ENCODE measurements around the gene AGAP3.

Gene AGAP3

DNA sequence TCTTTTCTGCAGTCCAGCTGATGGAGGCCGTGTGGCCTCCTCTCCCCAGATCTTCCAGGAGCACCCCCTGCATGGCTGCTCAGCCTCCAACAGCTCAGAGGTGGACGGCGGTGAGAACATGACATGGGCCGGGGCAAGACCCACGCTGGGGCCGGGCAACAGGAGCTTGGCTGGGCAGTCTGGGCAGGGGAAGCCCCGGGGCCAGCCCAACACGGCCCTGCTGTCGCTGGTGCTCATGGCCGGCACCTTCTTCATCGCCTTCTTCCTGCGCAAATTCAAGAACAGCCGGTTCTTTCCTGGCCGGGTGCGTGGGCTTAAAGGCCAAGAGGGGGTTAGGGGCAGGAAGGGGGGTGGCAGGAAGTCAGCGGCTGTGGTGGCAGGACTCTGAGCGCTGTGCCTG is 12.3 kb upstream of the AGAP3 start:
- DNase-seq (ENCODE audit: extremely low read depth in 1 of 2, low read depth in 1 of 2), result no peak

DNA sequence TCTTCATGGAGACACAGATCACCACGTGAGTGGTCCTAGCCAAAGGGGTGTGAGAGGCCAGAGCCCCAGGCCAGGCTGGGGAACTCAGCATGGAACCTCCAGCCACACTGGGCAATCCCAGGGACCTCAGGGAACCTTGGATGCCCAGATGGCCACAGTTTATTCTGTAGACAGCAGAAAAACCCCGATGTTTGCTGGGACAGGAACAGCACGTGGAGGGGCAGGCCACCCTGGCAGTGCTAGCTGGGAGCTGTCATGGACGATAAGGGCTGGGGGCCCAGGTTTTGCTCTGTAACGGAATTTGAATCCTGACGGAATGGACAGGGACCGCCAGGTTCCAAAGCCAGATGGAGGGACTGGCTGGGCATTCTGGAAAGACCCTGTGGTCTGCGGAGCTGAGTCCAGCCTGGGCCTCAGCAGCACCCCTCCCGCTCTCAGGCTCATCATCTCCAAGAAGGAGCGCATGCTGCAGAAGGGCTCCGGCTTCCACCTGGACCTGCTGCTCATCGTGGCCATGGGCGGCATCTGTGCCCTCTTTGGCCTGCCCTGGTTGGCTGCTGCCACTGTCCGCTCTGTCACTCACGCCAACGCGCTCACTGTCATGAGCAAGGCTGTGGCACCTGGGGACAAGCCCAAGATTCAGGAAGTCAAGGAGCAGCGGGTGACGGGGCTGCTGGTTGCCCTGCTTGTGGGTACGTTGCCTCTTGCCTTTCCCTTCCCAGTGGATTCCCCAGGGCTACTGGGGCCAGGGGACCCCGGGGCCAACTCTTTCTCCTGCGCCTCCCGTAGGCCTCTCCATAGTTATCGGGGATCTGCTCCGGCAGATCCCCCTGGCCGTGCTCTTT is 11.2 kb upstream of the AGAP3 start:
- DNase-seq (ENCODE audit: extremely low read depth in 1 of 2, low read depth in 1 of 2), result no peak

DNA sequence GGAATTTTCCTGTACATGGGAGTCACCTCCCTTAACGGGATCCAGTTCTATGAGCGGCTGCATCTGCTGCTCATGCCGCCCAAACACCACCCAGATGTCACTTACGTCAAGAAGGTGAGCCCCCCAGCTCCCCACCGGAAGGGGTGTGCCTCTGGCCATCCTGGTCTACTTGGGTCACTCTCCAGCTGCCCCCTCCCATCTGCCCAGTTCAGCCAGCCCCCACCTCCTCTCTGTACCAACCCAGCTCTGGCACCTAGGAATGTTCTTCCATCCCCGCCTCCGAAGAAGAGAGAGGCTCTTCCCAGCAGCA is 10.7 kb upstream of the AGAP3 start:
- DNase-seq (ENCODE audit: extremely low read depth in 1 of 2, low read depth in 1 of 2), result no peak

DNA sequence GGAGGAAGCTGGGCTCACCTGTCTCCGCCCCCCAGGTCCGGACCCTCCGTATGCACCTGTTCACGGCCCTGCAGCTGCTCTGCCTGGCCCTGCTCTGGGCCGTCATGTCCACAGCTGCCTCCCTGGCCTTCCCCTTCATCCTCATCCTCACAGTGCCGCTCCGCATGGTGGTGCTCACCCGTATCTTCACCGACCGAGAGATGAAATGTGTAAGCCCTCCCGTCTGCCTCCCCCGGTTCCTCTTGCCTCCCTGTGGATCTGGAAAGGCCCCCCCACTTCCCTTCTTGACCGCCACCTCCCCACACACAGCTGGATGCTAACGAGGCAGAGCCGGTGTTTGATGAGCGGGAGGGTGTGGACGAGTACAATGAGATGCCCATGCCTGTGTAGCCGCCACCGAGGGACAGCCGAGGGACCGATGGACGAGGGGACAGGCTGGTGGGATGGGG is 10.3 kb upstream of the AGAP3 start:
- no peak for DNase-seq (ENCODE audit: extremely low read depth in 1 of 2, low read depth in 1 of 2)

DNA sequence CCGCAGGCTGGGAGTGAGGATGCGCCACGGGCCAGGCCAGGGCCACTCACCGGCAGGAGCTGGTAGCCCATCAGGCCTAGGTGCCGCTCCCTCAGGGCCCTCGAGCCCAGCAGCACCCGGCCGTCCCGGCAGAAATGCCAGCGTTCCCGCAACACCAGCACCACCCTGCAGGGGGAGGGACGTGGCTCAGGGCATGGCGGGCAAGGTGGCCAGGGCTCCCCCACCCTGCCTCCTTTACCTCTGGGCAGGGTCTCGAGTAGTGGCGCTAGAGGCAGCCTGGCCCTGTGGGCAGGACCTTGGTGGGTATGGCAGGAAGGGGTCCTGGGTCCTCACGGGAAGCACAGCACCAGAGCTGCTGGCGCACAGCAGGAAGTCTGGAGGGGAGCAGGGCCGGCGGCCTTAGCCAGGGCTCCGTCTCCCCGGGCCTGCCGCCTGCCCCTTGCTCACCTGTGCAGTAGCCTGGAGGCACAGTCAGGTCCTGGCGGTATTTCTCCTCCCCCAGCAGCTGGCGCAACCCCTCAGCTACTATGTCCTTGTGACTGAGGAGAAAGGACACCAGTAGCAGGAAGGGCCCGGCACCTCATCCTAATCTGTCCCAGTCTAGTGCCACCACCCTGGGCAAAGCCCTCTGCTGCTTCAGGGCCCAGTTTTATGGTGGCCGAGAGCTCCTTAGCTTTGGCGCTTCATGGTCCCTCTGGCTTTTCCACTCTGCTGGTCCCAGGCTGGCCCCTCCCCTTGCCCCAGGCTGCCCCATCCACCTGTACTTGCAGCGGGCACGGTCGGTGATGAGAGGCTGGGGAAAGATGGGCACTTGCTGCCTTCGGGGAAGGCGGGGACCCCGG is 9.2 kb upstream of the AGAP3 start:
- no peak for DNase-seq (ENCODE audit: extremely low read depth in 1 of 2, low read depth in 1 of 2)

DNA sequence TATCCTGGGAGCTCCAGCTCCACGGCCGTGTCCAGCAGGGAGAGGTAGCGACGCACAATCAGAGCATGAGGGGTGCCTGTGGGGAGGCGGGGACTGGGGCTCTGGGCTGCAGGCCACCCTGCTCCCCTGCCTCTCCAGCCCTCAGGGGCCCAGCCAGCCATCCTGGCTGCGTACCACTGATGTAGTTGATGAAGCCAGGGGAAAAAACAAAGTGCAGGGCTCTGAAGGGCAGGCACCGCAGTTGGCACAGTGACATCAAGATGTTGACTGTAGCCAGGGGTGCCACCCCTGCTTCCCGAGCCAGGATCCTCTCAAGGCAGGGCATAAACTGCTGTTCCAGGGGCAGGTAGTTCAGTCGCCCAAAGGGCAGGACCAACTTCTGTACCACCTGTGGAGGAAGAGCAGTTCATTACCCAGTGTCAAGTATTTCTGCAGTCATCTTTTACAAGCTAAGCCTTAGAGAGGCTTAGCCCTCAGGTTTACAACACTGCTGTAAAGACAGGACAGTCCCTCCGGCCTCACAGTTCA is 8.5 kb upstream of the AGAP3 start:
- DNase-seq (ENCODE audit: extremely low read depth in 1 of 2, low read depth in 1 of 2), result no peak

DNA sequence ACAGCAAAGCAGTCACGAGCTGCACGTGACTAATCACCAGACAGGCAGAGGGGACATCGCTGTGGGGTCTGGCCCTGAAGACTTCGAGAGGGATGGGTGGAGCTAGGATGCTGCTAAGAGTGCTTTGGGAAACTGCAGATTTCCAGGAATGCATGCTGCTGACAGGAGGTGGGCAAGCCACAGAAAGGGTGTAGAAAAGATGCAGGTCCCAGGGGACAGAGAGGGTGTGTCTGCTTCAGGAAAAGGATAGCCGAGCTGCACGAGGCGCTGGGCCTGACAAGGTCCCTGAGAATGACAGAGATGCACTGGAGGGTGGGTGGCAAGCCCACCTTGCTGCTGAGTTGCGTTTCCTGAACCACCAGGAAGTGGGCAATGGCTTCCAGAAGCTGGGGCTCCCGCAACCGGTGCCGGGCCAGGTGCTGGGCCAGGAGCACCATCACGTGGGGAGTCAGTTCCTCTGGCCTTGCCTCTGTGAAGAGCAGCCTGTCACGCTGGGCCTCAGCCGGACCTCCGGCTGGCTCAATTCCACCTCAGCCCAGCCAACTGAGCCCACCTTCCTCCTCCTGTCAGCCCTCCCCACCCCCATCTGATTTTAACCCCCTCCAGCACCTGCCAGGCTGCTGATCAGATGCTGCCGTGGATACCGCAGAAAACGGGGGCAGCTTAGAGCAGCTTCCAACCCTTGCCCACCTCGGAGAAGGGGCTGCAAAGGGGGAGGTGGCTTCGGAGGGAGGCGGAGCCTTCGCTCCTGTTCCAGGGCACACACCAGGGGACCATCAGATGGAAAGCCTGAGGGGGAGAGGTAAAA is 7.8 kb upstream of the AGAP3 start:
- no peak for DNase-seq (ENCODE audit: extremely low read depth in 1 of 2, low read depth in 1 of 2)

DNA sequence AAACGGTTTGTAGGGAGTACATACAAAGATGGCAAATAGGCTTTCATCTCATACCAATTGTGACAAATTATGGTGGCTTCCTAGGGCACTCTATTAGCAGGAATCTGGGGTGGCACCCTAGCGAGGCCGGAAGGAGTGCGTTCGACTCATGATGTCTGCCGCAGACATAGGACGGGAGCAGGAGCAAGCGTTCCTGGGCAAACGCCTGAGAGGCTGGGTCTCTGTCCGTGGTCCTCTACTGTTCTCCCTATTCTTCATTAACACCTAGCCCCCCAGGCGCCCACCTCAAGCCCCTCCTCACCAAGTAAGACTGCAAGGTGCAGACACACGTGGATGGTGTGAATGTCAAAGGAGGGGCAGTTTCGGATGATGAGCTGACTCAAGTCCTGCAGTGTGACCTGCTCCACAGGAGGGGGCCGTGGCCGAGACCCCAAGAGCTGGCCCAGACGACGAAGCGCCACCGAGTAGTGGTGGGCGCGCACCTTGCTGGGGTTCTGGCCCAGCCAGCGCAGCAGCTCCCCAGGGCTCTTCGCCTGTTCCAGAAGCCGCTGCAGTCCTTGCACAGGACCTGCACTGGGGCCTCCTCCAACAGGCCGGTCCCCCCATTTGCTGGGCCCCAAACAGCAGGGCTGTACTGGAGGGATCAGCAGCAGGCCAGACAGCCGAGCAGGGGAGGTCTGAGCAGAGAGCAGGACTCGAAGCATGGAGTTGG is 6.9 kb upstream of the AGAP3 start:
- no peak for DNase-seq (ENCODE audit: extremely low read depth in 1 of 2, low read depth in 1 of 2)

DNA sequence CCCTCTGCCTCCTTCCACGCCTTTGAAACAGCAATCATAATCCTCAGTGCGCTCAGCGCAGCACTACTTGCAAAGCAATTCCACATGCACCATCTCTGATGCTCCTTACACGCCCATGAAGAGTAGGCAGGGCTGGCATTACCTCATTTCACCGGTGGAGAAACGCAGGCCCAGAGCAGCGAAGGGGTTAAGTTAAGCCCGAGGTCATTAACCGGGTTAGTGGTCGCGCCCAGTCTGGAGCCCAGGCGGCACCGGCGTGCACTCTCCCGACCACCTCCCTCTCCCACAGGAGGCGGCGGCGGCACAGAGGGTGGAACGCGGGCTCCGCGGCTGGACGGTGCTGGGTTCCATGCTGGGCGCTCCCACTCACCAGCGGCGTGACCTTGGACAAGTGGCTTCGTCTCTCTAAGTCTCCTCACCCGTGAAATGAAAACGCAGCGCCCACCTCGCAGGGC is 6.2 kb upstream of the AGAP3 start:
- no peak for DNase-seq (ENCODE audit: extremely low read depth in 1 of 2, low read depth in 1 of 2)

DNA sequence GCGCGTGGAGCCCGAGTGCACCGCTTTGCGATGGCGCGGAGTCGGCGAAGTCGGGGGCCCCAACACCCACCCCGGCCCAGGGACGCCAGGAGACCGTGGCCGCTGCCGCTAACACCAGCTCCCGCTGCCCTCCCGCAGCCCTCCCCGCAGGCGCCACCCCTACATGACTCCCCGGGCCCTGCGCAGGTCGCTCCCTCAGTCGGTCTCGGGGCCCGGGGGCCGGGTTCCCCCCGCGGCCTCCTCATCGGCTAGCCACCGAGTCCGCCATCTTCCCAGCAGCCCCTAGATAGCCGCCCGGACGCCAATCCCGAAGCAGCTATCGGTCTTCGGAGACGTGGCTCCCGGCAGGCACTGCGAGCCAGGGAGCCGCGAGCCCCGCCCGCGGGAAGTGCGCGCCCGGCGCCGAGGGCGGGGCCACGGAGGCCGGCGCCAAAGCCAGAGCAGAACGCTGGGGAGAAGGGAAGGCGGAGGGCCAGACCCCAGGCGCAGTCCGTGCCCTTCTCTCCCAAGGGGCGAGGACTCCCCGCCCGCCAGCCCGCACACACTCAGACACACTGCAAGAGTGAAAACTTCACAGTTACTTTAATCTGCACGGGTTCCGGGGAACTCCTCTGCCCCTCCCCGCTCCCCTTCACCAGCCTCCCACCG is 5.6 kb upstream of the AGAP3 start, which contains the start of gene FASTK:
TSS of gene FASTK (minus strand) at position 288 of the 648 bp plus-strand sequence. CDS start at position 245, 43 bp downstream.
- DNase-seq (ENCODE audit: extremely low read depth in 1 of 2, low read depth in 1 of 2), result peak; percentile 80 to 83

DNA sequence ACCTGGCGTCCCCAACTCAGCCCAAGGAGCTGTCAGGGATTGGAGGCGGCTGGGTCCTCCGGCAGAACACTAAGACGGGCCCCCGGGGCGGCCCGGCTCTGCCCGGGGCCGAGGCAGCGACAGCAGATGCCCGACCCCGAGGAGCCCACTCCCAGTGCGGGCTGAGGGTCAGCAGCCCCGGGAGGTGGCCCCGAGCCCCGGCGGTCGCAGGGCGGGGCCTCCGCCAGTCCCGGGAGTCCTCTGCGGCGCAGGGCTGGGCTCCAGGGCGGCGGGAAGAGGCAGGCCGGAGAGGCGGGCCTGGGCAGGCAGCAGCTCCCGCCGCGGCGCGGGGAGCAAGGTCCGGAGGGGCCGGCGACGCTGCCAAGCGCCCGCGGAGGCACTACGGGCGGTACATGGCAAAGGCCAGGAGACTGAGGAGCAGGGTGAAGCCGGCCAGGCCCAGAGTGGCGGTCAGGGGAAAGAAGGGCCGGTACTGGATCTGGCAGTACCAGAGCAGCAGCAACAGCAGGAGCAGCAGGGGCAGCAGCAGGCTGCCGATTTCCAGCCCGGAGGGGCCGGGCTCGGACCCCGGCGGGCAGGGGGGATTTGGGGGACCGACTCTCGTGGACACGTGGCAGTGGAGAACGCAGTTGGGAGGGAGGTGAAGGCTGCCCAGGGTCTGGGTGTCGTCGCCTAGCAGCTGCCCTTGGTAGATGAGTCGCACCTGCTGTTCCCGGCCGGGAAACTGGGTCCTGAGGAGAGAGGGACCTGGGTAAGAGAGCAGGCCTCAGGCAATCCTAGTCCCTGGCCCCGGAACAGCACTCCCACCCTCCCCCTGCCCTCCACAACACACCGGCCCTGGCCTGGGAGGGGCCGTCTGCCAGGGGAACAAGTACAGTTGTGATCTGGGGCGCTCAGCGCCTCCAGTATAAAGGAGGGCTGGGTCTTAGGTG is 4.8 kb upstream of the AGAP3 start:
- no peak for DNase-seq (ENCODE audit: extremely low read depth in 1 of 2, low read depth in 1 of 2)

DNA sequence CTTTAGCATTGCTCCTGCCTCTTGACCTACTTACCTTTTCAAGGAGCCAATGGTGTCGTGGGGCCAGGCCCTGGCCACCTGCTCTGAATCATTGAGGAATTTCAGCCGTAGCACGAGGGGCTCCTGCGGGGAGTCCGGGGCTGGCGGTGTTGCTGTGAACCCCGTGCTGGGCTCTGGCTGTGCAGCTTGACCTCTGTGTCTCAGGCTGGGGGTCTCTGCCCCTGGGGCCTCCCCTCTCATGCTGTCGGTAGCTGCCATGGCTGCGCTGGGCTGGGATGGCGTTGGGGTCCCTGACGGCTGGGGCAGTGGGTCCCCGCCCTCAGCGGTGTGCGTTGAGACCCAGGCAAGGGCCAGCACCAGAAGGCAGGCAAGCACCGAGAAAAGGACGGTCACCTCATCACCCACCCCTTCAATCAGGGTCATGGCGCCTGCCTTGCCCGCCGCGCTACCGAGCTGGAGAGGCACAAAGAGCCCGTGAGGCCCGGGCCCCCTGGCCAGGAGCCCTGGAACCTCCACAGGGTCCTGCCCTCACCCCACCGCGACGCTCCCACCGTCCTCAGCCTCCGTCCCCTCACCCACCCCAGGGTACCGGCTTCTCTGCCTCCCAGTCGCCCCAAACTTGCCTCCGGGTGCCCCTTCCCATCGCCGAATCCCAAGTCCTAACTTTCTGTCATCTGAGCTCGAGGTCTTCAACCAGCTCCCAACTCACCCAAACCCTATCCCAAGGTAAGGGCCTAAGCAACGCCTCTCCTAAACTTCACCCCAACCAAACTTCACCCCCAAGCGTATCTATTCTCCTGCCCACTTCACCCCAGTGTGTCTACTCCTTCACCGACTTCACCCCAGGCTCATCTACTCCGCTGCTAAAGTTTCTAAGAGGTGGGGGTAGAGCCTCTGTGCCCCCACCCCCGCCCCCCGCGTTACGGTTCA is 3.9 kb upstream of the AGAP3 start:
- no peak for DNase-seq (ENCODE audit: extremely low read depth in 1 of 2, low read depth in 1 of 2)

DNA sequence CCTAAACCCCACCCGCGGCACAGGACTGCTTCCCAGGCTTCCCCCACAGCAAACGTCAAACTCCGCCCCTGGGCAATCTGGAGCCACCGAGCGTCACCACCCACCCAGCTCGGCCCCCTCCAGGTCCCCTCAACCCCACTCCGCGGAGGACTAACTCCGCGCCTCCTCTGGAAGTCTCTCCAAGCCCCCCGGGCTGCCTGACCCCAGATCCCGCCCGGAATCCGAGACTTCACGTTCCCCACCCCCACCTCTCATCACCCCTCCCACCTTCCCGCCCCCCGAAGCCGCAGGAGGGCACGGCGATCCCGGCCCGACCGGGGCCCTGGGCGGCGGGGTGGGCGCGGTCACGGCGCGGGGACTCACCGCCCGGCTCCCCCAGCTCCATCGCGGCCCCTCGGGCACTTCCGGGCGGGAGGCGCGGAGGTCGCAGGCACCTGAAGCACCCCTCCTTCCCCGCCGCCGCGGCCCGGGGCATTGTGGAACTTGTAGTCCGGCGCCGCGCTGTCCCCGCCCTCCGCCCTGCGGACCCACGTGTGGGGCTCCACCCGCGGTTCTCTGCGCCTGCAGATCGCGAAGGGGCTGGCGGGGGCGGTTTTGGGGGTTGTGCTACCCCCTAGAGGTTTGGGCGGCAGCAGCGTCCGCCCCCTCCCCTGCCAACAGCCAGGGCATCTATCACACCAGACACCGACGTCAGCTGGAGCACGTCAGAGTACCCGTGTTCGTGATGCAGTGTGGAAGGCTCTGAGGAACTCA is 3.0 kb upstream of the AGAP3 start, which contains the start of gene TMUB1:
TSS of gene TMUB1 (minus strand) at position 423 of the 753 bp plus-strand sequence. CDS start 930 bp downstream, outside the sequence.
- peak; percentile 70 to 80 for DNase-seq (ENCODE audit: extremely low read depth in 1 of 2, low read depth in 1 of 2)

DNA sequence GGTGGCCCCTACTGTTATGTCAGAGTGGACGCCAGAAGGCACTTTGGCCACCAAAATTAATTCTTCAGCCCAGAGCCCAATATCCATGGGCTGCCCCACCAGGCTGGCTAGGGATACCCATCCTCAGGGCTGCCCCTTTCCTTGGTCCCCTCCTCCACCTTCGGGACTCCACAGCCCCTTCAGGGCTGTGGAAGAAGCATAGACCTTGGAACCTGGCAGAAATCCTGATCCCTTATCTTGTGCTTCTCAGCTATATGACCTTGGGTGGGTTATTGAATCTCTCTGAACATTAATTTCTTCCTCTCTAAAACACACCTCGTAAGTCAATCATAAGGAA is 2.5 kb upstream of the AGAP3 start:
- DNase-seq (ENCODE audit: extremely low read depth in 1 of 2, low read depth in 1 of 2), result no peak

DNA sequence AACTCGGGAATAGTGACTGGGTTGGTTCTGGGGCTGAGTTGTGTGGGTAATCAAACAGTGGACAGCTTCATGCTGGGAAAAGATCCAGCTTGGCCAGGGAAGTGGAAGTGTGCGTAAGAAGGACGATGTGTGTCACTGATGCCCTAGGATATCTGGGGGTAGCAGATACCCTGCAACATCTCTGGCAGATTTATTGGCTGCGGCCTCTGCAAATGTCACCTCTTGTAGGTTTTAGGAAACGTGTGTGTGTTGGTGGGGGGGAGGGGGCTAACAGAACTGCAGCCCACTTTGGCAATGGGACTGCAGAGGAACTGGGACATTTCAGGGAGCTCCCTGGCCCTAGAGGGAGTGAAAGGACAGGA is 965 bp upstream of the AGAP3 start:
- DNase-seq (ENCODE audit: extremely low read depth in 1 of 2, low read depth in 1 of 2), result no peak

DNA sequence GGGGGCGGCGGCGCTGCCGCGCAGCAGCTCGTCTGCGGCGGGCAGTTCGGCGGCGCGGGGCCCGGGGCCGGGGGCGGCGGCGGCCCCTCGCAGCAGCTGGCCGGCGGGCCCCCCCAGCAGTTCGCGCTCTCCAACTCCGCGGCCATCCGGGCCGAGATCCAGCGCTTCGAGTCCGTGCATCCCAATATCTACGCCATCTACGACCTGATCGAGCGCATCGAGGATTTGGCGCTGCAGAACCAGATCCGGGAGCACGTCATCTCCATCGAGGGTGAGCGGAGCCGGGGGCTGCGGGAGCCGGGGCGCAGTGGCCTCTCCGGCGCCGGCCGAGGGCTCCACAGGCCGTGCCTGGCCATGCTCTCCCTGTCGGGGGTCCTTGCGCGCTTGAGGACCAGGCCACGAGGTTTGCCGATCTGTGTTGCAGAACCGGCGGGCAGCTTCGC is 548 bp downstream of the AGAP3 start:
- no peak for DNase-seq (ENCODE audit: extremely low read depth in 1 of 2, low read depth in 1 of 2)
